Measurements from ENCODE around the gene DIO3.
"Not testable (repeated sequence)": the region's sequence is repeated elsewhere in the genome, so short reads cannot be mapped to it uniquely, and the experiment has no call there.

The DIO3 gene

GRCh38 chr14:101557811-101558738 is 3.2 kb upstream of the DIO3 start:
- in situ Hi-C loops (cut with MboI; ENCODE audit: low sequenced_read_pairs) = no loop called here

- in situ Hi-C loops (cut with MboI; ENCODE audit: low sequenced_read_pairs) = no loop called here
Observed at GRCh38 chr14:101558739-101559240, 2.5 kb upstream of the DIO3 start.

GRCh38 chr14:101559250-101559623 is 2.1 kb upstream of the DIO3 start:
- in situ Hi-C loops (cut with MboI; ENCODE audit: low sequenced_read_pairs) = no loop called here

GRCh38 chr14:101559624-101560533 is 1.4 kb upstream of the DIO3 start:
- in situ Hi-C loops (cut with MboI; ENCODE audit: low sequenced_read_pairs) = no loop called here

- in situ Hi-C loops (cut with MboI; ENCODE audit: low sequenced_read_pairs) = no loop called here
Observed at GRCh38 chr14:101560534-101561113, 671 bp upstream of the DIO3 start.

GRCh38 chr14:101561897-101562490 is 699 bp downstream of the DIO3 start:
- in situ Hi-C loops (cut with MboI; ENCODE audit: low sequenced_read_pairs) = no loop called here

GRCh38 chr14:101562659-101563351 is 1.5 kb downstream of the DIO3 start:
- in situ Hi-C loops (cut with MboI; ENCODE audit: low sequenced_read_pairs) = no loop called here

GRCh38 chr14:101563352-101563653 is 2.0 kb downstream of the DIO3 start:
- in situ Hi-C loops (cut with MboI; ENCODE audit: low sequenced_read_pairs) = no loop called here

GRCh38 chr14:101563654-101564443 is 2.6 kb downstream of the DIO3 start:
- in situ Hi-C loops (cut with MboI; ENCODE audit: low sequenced_read_pairs) = no loop called here

GRCh38 chr14:101564444-101564776 is 3.1 kb downstream of the DIO3 start:
- in situ Hi-C loops (cut with MboI; ENCODE audit: low sequenced_read_pairs) = no loop called here

- in situ Hi-C loops (cut with MboI; ENCODE audit: low sequenced_read_pairs) = no loop called here
Observed at GRCh38 chr14:101564819-101565698, 3.8 kb downstream of the DIO3 start.

GRCh38 chr14:101567252-101567651 is 6.0 kb downstream of the DIO3 start:
- in situ Hi-C loops (cut with MboI; ENCODE audit: low sequenced_read_pairs) = no loop called here

GRCh38 chr14:101571004-101571403 is 9.7 kb downstream of the DIO3 start:
- in situ Hi-C loops (cut with MboI; ENCODE audit: low sequenced_read_pairs) = no loop called here

- in situ Hi-C loops (cut with MboI; ENCODE audit: low sequenced_read_pairs) = not testable (repeated sequence)
Observed at GRCh38 chr14:101572526-101572925, 11.2 kb downstream of the DIO3 start.

GRCh38 chr14:101573289-101573688 is 12.0 kb downstream of the DIO3 start:
- in situ Hi-C loops (cut with MboI; ENCODE audit: low sequenced_read_pairs) = no loop called here

GRCh38 chr14:101575581-101575980 is 14.3 kb downstream of the DIO3 start:
- in situ Hi-C loops (cut with MboI; ENCODE audit: low sequenced_read_pairs) = no loop called here

GRCh38 chr14:101577221-101577909 is 16.1 kb downstream of the DIO3 start:
- in situ Hi-C loops (cut with MboI; ENCODE audit: low sequenced_read_pairs) = no loop called here

- in situ Hi-C loops (cut with MboI; ENCODE audit: low sequenced_read_pairs) = no loop called here
Observed at GRCh38 chr14:101578489-101578888, 17.2 kb downstream of the DIO3 start.

All from HL-60/S4 (cell line).